ENCODE results near the gene PLB1. TPM values are rescaled to one million over a fixed set of nuclear protein-coding genes. Genes with fewer than 3 reads are reported as not detected.

PLB1 gene
- total RNA-seq, 2 experiments from 2014 or later: 1.3 to 1.6 TPM

DNA sequence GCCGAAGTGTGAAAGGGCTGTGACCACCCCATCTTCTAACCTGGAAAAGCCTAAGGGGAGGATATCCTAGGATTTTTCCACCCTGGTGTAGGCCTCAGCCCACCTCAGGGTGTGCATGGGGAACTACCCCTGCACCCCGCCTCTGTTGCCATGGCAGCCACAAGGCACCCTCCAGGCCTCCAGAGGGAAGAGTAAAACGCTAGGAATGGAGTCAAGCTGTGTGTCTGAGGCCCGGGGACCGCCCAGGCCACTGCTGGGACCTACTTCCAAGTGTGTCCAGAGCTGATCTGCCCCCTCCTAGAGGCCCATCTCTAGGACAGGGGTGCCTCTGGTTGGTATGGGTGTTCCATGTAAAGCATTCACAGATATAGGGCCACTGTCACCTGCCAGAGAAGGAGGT, 86.7 kb downstream of the PLB1 start:
- no peak overlapping the region for H3K27ac ChIP-seq (ENCODE audit: low read depth in 1 of 2, low read length in 2 of 2)
- no peaks in the 10 kb centered on the region for H3K9me3 Mint-ChIP-seq
- ChIA-PET CTCF (interaction anchor here (2.4 kb wide), 1 partner anchor 16 kb away, joined by 12 read pairs; no protein-coding TSS in a partner anchor), POLR2A (no interaction called here)
- no peaks in the 10 kb centered on the region for H3K9me3 ChIP-seq (ENCODE audit: control insufficient read depth in 1 of 2, insufficient read depth in 1 of 2, low read length in 2 of 2)
- no peaks in the 10 kb centered on the region for H3K36me3 ChIP-seq (ENCODE audit: insufficient read depth, low read length)
- TF ChIP-seq, protein P1, sequence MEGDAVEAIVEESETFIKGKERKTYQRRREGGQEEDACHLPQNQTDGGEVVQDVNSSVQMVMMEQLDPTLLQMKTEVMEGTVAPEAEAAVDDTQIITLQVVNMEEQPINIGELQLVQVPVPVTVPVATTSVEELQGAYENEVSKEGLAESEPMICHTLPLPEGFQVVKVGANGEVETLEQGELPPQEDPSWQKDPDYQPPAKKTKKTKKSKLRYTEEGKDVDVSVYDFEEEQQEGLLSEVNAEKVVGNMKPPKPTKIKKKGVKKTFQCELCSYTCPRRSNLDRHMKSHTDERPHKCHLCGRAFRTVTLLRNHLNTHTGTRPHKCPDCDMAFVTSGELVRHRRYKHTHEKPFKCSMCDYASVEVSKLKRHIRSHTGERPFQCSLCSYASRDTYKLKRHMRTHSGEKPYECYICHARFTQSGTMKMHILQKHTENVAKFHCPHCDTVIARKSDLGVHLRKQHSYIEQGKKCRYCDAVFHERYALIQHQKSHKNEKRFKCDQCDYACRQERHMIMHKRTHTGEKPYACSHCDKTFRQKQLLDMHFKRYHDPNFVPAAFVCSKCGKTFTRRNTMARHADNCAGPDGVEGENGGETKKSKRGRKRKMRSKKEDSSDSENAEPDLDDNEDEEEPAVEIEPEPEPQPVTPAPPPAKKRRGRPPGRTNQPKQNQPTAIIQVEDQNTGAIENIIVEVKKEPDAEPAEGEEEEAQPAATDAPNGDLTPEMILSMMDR (IDR thresholded peaks at IDR 0.05): no peak
- H3K27me3 Mint-ChIP-seq: no peaks in the 10 kb centered on the region
- H3K36me3 Mint-ChIP-seq (ENCODE audit: low read depth): no peaks in the 10 kb centered on the region
- no peak overlapping the region for H3K4me3 ChIP-seq (ENCODE audit: low read length)
- peaks cover 16% of the 10 kb centered on the region for H3K4me1 ChIP-seq (ENCODE audit: insufficient read depth, low read length)
- ATAC-seq (ENCODE audit: poor library complexity) (no peak), DNase-seq (no peak)
- H3K27me3 ChIP-seq (ENCODE audit: control insufficient read depth in 1 of 2, insufficient read depth in 2 of 2, low read length in 2 of 2): no peaks in the 10 kb centered on the region
- H3K27ac Mint-ChIP-seq: no peak overlapping the region
- intact Hi-C loops (cut with DNase I, micrococcal nuclease): no loop called here
- no peak overlapping the region for H3K4me3 Mint-ChIP-seq
- peaks cover 15% of the 10 kb centered on the region for H3K4me1 Mint-ChIP-seq (ENCODE audit: low read depth)

DNA sequence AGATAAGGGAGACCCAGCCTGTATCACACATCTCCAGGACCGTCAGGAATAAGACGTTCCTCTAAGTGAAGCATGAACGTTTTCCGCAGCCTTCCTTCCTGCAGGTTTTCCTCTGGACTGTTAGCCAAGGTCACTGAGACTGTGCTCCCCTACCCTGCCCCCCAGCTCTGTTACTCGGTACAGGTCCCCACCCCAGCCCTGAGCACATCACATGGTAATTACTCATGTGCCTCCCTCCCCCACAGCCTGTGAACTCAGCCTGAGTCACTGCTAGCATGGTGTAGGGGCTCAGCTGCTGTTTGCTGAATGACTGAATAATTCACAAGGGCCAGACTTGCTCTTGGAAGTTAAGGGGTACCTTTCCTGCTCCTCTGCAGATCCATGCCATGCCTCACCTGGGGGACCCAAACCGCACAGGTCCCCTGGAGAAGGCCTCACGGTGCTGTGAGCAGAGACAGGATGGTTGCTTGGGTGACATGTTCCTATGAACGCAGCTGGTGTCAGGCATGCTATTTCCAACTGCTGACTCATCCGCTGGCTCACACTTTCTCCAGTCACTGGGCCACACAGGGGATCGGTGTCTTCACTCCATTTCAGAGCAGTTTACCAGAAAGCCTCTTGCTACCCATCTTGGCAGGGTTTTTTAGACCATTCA, 88.2 kb downstream of the PLB1 start:
- no peak overlapping the region for H3K27ac Mint-ChIP-seq
- ATAC-seq (ENCODE audit: poor library complexity) (no peak), DNase-seq (peak in 9 of 14 experiments; percentile 17 to 69 (median 33))
- H3K36me3 ChIP-seq (ENCODE audit: insufficient read depth, low read length): no peaks in the 10 kb centered on the region
- H3K9me3 ChIP-seq (ENCODE audit: control insufficient read depth in 1 of 2, insufficient read depth in 1 of 2, low read length in 2 of 2): no peaks in the 10 kb centered on the region
- CTCF ChIA-PET: interaction anchor here (2.4 to 3.4 kb wide), 2 partner anchors 10 to 17 kb away, joined by 12 to 24 read pairs; no protein-coding TSS in a partner anchor
- peaks cover 25% of the 10 kb centered on the region for H3K4me1 Mint-ChIP-seq (ENCODE audit: low read depth)
- POLR2A ChIA-PET: interaction anchor here (1.1 kb wide), 1 partner anchor 168 kb away, joined by 3 read pairs; the partner anchor contains the start of gene PPP1CB
- no peaks in the 10 kb centered on the region for H3K27me3 Mint-ChIP-seq
- no peaks in the 10 kb centered on the region for H3K9me3 Mint-ChIP-seq
- H3K4me3 ChIP-seq (ENCODE audit: low read length): no peak overlapping the region
- intact Hi-C loops (cut with DNase I, micrococcal nuclease): no loop called here
- peaks cover 28% of the 10 kb centered on the region for H3K4me1 ChIP-seq (ENCODE audit: insufficient read depth, low read length)
- TF ChIP-seq, protein P1 (IDR thresholded peaks at IDR 0.05): no peak
- no peak overlapping the region for H3K27ac ChIP-seq (ENCODE audit: low read depth in 1 of 2, low read length in 2 of 2)
- H3K36me3 Mint-ChIP-seq (ENCODE audit: low read depth): no peaks in the 10 kb centered on the region
- no peak overlapping the region for H3K4me3 Mint-ChIP-seq
- H3K27me3 ChIP-seq (ENCODE audit: control insufficient read depth in 1 of 2, insufficient read depth in 2 of 2, low read length in 2 of 2): no peaks in the 10 kb centered on the region

DNA sequence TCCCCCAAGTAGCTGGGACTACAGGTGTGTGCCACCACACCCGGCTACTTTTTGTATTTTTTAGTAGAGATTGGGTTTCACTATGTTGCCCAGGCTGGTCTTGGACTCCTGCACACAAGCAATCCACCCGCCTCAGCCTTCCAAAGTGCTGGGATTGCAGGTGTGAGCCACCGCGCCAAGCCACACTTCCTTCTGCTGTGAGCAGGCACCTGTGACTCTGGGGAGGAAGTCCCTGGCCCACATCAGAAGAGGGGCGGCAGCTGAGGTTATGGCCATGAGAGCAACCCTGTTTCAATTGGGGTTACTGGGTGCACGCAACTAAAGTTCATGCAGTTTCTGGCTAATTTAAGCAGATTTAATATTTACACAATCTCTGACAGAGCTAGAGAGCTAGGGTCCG, 91.0 kb downstream of the PLB1 start:
- intact Hi-C loops (cut with DNase I, micrococcal nuclease): no loop called here
- no peak overlapping the region for H3K27ac Mint-ChIP-seq
- ATAC-seq (ENCODE audit: poor library complexity): peak; percentile 95

More for the DNA sequence above, 91.0 kb downstream of the PLB1 start:
- ChIA-PET POLR2A (interaction anchor here (0.6 to 3.1 kb wide), 8 partner anchors 8 to 283 kb away, joined by 3 to 13 read pairs (median 3); partner anchors contain the start of genes PPP1CB and TRMT61B), CTCF (interaction anchor here (1.2 to 3.4 kb wide), 3 partner anchors 8 to 197 kb away, joined by 3 to 24 read pairs (median 13); no protein-coding TSS in a partner anchor)
- H3K4me1 Mint-ChIP-seq (ENCODE audit: low read depth): peaks cover 25% of the 10 kb centered on the region
- Histone ChIP-seq H3K4me1 (ENCODE audit: insufficient read depth, low read length) (peaks cover 28% of the 10 kb centered on the region), H3K9me3 (ENCODE audit: control insufficient read depth in 1 of 2, insufficient read depth in 1 of 2, low read length in 2 of 2) (no peaks in the 10 kb centered on the region), H3K36me3 (ENCODE audit: insufficient read depth, low read length) (no peaks in the 10 kb centered on the region), H3K27ac (ENCODE audit: low read depth in 1 of 2, low read length in 2 of 2) (no peak overlapping the region), H3K4me3 (ENCODE audit: low read length) (peak overlapping the region; percentile 22), H3K27me3 (ENCODE audit: control insufficient read depth in 1 of 2, insufficient read depth in 2 of 2, low read length in 2 of 2) (no peaks in the 10 kb centered on the region)
- peak; percentile 28 to 86 (median 56) for DNase-seq
- no peaks in the 10 kb centered on the region for H3K27me3 Mint-ChIP-seq
- no peaks in the 10 kb centered on the region for H3K36me3 Mint-ChIP-seq (ENCODE audit: low read depth)
- no peaks in the 10 kb centered on the region for H3K9me3 Mint-ChIP-seq
- H3K4me3 Mint-ChIP-seq: peak overlapping the region; percentile 40
- TF ChIP-seq, protein P1 (IDR thresholded peaks at IDR 0.05): no peak

Data from CD4-positive, alpha-beta T cell (primary cell).